ENCODE results near the gene EXOC3L4.

- TF ChIP-seq POLR2A (IDR thresholded peaks at IDR 0.05; ENCODE audit: low read length) (no peak), GATA1 (IDR thresholded peaks at IDR 0.05; ENCODE audit: low read depth, low read length) (no peak)
Observed at GRCh38 chr14:103094406-103095209, at the start of gene EXOC3L4.
